ENCODE data around the gene SLC28A2. TPM values are rescaled to one million over a fixed set of nuclear protein-coding genes. Genes with fewer than 3 reads are reported as not detected.

Gene SLC28A2
- total and polyA plus RNA-seq, 4 donors: 0.10 to 1.5 (median 0.25) TPM

- Histone ChIP-seq H3K27ac (ENCODE audit: low read depth in 1 of 2, low read length in 1 of 2) (no peak overlapping the region), H3K4me3 (no peak overlapping the region), H3K9me3 (ENCODE audit: control insufficient read depth in 4 of 4, insufficient read depth in 3 of 4, low read length in 3 of 4) (peaks cover 0 to 2% (median 0%) of the 10 kb centered on the region in 4 donors), H3K27me3 (ENCODE audit: control insufficient read depth in 3 of 3, insufficient read depth in 3 of 3, low read length in 2 of 3) (no peaks in the 10 kb centered on the region), H3K9ac (ENCODE audit: insufficient read depth in 1 of 2, low read length in 2 of 2) (no peak overlapping the region), H3K4me1 (ENCODE audit: control insufficient read depth in 5 of 5, insufficient read depth in 5 of 5, low read length in 5 of 5) (no peaks in the 10 kb centered on the region), H3K36me3 (ENCODE audit: control insufficient read depth in 4 of 4, insufficient read depth in 4 of 4, low read length in 4 of 4) (no peaks in the 10 kb centered on the region)
- TF ChIP-seq CTCF (IDR thresholded peaks at IDR 0.05; ENCODE audit: control extremely low read depth, extremely low read depth): no peak
- 75 to 77% methylated on average over 13 of the region's 13 CpGs for WGBS, 2 donors
- peak in 2 of 3 donors; percentile 25 to 30 for DNase-seq
- no peak for ATAC-seq (ENCODE audit: insufficient read depth, low FRiP score)
Measured at GRCh38 chr15:45314960-45315359, 62.9 kb downstream of the SLC28A2 start.

GRCh38 chr15:45319472-45320214, 67.6 kb downstream of the SLC28A2 start:
- no peak overlapping the region for H3K9ac ChIP-seq (ENCODE audit: insufficient read depth in 1 of 2, low read length in 2 of 2)
- no peaks in the 10 kb centered on the region for H3K36me3 ChIP-seq (ENCODE audit: control insufficient read depth in 4 of 4, insufficient read depth in 4 of 4, low read length in 4 of 4)
- H3K9me3 ChIP-seq (ENCODE audit: control insufficient read depth in 4 of 4, insufficient read depth in 3 of 4, low read length in 3 of 4): peaks cover 0 to 2% (median 0%) of the 10 kb centered on the region in 4 donors
- no peak for TF ChIP-seq CTCF (IDR thresholded peaks at IDR 0.05; ENCODE audit: control extremely low read depth, extremely low read depth)
- H3K27ac ChIP-seq (ENCODE audit: low read depth in 1 of 2, low read length in 1 of 2): no peak overlapping the region
- ATAC-seq (ENCODE audit: insufficient read depth, low FRiP score): no peak
- no peak for DNase-seq
- H3K4me3 ChIP-seq: no peak overlapping the region
- H3K4me1 ChIP-seq (ENCODE audit: control insufficient read depth in 5 of 5, insufficient read depth in 5 of 5, low read length in 5 of 5): no peaks in the 10 kb centered on the region
- 79 to 81% methylated on average over 7 of the region's 7 CpGs for WGBS, 2 donors
- H3K27me3 ChIP-seq (ENCODE audit: control insufficient read depth in 3 of 3, insufficient read depth in 3 of 3, low read length in 2 of 3): no peaks in the 10 kb centered on the region

GRCh38 chr15:45320581-45321205, 68.7 kb downstream of the SLC28A2 start:
- H3K4me1 ChIP-seq (ENCODE audit: control insufficient read depth in 5 of 5, insufficient read depth in 5 of 5, low read length in 5 of 5): no peaks in the 10 kb centered on the region
- H3K9me3 ChIP-seq (ENCODE audit: control insufficient read depth in 4 of 4, insufficient read depth in 3 of 4, low read length in 3 of 4): no peaks in the 10 kb centered on the region
- ATAC-seq (ENCODE audit: insufficient read depth, low FRiP score): no peak
- H3K27ac ChIP-seq (ENCODE audit: low read depth in 1 of 2, low read length in 1 of 2): no peak overlapping the region
- no peaks in the 10 kb centered on the region for H3K36me3 ChIP-seq (ENCODE audit: control insufficient read depth in 4 of 4, insufficient read depth in 4 of 4, low read length in 4 of 4)
- no peak for TF ChIP-seq CTCF (IDR thresholded peaks at IDR 0.05; ENCODE audit: control extremely low read depth, extremely low read depth)
- no peak for DNase-seq
- no peak overlapping the region for H3K4me3 ChIP-seq
- WGBS, 2 donors: 72 to 87% methylated on average over 3 of the region's 3 CpGs
- H3K27me3 ChIP-seq (ENCODE audit: control insufficient read depth in 3 of 3, insufficient read depth in 3 of 3, low read length in 2 of 3): no peaks in the 10 kb centered on the region
- H3K9ac ChIP-seq (ENCODE audit: insufficient read depth in 1 of 2, low read length in 2 of 2): no peak overlapping the region

Data from lung (tissue), 12 donors.